ENCODE measurements around the gene MPRIP. TPM values are rescaled to one million over a fixed set of nuclear protein-coding genes. Genes with fewer than 3 reads are reported as not detected.
"Not testable (repeated sequence)": the region's sequence is repeated elsewhere in the genome, so short reads cannot be mapped to it uniquely, and the experiment has no call there.

The MPRIP gene
- total and polyA plus RNA-seq, 2 donors (not counting 3 experiments of a cell fraction or from before 2014, with no cell fraction given), result 94.6 to 246 TPM

DNA sequence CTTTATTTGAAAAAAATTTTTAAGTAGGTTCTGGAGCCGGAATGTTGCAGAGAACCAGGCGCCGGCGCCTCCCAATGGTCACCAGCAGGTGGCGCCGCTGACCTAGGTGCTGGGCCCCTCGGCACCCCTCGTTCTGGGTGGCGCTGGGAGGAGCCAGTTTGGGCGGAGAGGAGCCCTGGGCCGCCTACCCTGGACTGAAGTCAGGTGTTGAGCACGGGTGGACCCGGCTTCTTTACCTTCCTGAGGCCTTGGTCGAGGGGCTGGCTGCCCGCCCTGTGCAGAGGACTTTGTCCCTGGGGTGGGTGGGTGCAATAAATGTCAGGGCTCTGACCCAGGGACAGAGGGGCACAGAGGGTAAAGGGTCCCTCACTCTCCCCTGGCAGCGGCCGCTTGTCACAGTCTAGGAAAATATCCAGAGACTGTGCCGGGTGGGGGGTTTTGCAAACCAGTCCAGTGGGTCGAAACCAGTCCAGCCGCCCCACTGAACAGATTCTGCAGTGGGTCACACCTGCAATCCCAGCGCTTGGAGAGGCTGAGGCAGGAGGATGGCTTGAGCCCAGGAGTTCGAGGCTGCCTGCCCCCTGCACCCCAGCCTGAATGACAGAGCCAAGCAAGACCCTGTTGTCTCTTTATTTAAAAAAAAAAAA is 40.3 kb upstream of the MPRIP start:
- FAIRE-seq (peak; percentile 70), DNase-seq (ENCODE audit: low read depth, low spot score) (peak; percentile 44)
- dilution Hi-C loops (cut with MboI; ENCODE audit: extremely low pct_ligation_motif_present, low sequenced_read_pairs) (no loop called here), intact Hi-C loops (cut with micrococcal nuclease) (loop anchor here (2.0 to 10.0 kb wide), 5 partner anchors 63 to 313 kb away; partner anchors contain the start of genes FLCN and PLD6)
- Histone ChIP-seq H3K27ac (ENCODE audit: insufficient read depth, low read depth, low read length) (no peak overlapping the region), H2AFZ (ENCODE audit: low read depth, low read length) (no peak overlapping the region), H3K9me1 (replicated peaks; ENCODE audit: control insufficient read depth, extremely low read depth, insufficient read depth, low read length) (no peaks in the 10 kb centered on the region), H3K27me3 (ENCODE audit: control insufficient read depth in 2 of 2, insufficient read depth in 2 of 2, low read length in 2 of 2) (no peaks in the 10 kb centered on the region), H4K20me1 (replicated peaks; ENCODE audit: control insufficient read depth, extremely low read depth, insufficient read depth, low read length) (no peaks in the 10 kb centered on the region), H3K9ac (replicated peaks; ENCODE audit: extremely low read depth, insufficient read depth, low read length) (no peak overlapping the region), H3K4me2 (ENCODE audit: insufficient read depth, low read length) (no peak overlapping the region), H3K4me3 (replicated peaks in 1 of 3; ENCODE audit: insufficient read depth in 1 of 3, low read depth in 1 of 3, low read length in 3 of 3) (no peak overlapping the region), H3K4me1 (ENCODE audit: control insufficient read depth, extremely low read depth, insufficient read depth, low read length) (peaks cover 3% of the 10 kb centered on the region), H3K9me3 (replicated peaks; ENCODE audit: control insufficient read depth, insufficient read depth, low read length) (no peaks in the 10 kb centered on the region), H3K79me2 (ENCODE audit: control insufficient read depth, insufficient read depth, low read length) (no peaks in the 10 kb centered on the region), H3K36me3 (ENCODE audit: control insufficient read depth in 2 of 2, extremely low read depth in 1 of 2, insufficient read depth in 2 of 2, low read length in 2 of 2) (no peaks in the 10 kb centered on the region)
- ChIA-PET CTCF (interaction anchor here (2.7 kb wide), 1 partner anchor 10 kb away, joined by 15 read pairs; no protein-coding TSS in a partner anchor), POLR2A (no interaction called here)
- no TSS peak for BruUV-seq (replicated peaks)
- no peak for TF ChIP-seq FOS (IDR thresholded peaks at IDR 0.05; ENCODE audit: borderline replicate concordance, insufficient read depth, low read length)
- TF ChIP-seq CTCF (IDR thresholded peaks at IDR 0.05; ENCODE audit: extremely low read depth in 1 of 2, insufficient read depth in 1 of 2, low read depth in 1 of 2, low read length in 2 of 2), result peak; percentile 92 to 93

GRCh38 chr17:17002731-17003715 is 39.2 kb upstream of the MPRIP start:
- POLR2A ChIA-PET; H3K36me3 ChIP-seq (ENCODE audit: control insufficient read depth in 2 of 2, extremely low read depth in 1 of 2, insufficient read depth in 2 of 2, low read length in 2 of 2); H3K4me3 ChIP-seq (replicated peaks in 1 of 3; ENCODE audit: insufficient read depth in 1 of 3, low read depth in 1 of 3, low read length in 3 of 3); BruUV-seq (replicated peaks); H3K9me3 ChIP-seq (replicated peaks; ENCODE audit: control insufficient read depth, insufficient read depth, low read length); H4K20me1 ChIP-seq (replicated peaks; ENCODE audit: control insufficient read depth, extremely low read depth, insufficient read depth, low read length); dilution Hi-C loops (cut with MboI; ENCODE audit: extremely low pct_ligation_motif_present, low sequenced_read_pairs); H3K9ac ChIP-seq (replicated peaks; ENCODE audit: extremely low read depth, insufficient read depth, low read length); H3K27me3 ChIP-seq (ENCODE audit: control insufficient read depth in 2 of 2, insufficient read depth in 2 of 2, low read length in 2 of 2); FAIRE-seq; H2AFZ ChIP-seq (ENCODE audit: low read depth, low read length); H3K4me1 ChIP-seq (ENCODE audit: control insufficient read depth, extremely low read depth, insufficient read depth, low read length); H3K79me2 ChIP-seq (ENCODE audit: control insufficient read depth, insufficient read depth, low read length); H3K9me1 ChIP-seq (replicated peaks; ENCODE audit: control insufficient read depth, extremely low read depth, insufficient read depth, low read length); H3K27ac ChIP-seq (ENCODE audit: insufficient read depth, low read depth, low read length); DNase-seq (ENCODE audit: low read depth, low spot score); CTCF ChIA-PET; H3K4me2 ChIP-seq (ENCODE audit: insufficient read depth, low read length): not testable (repeated sequence)
- intact Hi-C loops (cut with micrococcal nuclease), result loop anchor here (2.0 to 10.0 kb wide), 5 partner anchors 62 to 312 kb away; partner anchors contain the start of genes FLCN and PLD6

Data from endothelial cell of umbilical vein (primary cell).